ENCODE data around the gene CCDC187. TPM values are rescaled to one million over a fixed set of nuclear protein-coding genes. Genes with fewer than 3 reads are reported as not detected.
A peak's percentile ranks its signal among the peaks of the same experiment; 100 is the strongest.

CCDC187 gene
- total RNA-seq, 1 experiment from 2014 or later = 2.7 TPM

GRCh38 chr9:136228107-136228875, 75.6 kb downstream of the CCDC187 start:
- H3K27me3 ChIP-seq (ENCODE audit: insufficient read depth, low read depth) = no peaks in the 10 kb centered on the region
- H4K20me1 ChIP-seq (ENCODE audit: insufficient read depth) = peaks cover 41% of the 10 kb centered on the region
- DNase-seq = peak; percentile 82 to 93
- H3K4me1 ChIP-seq (replicated peaks; ENCODE audit: insufficient read depth) = peaks cover 29% of the 10 kb centered on the region
- no peak for TF ChIP-seq EZH2 (IDR thresholded peaks at IDR 0.05; ENCODE audit: low read depth)
- no peak for TF ChIP-seq CTCF (conservative IDR thresholded peaks at IDR 0.05)
- peak overlapping the region; percentile 43; the same call in 1 of the 2 replicates for H3K4me3 ChIP-seq
- H3K9me3 ChIP-seq (ENCODE audit: insufficient read depth, low read depth) = no peaks in the 10 kb centered on the region
- no peaks in the 10 kb centered on the region for H3K9me2 ChIP-seq (ENCODE audit: insufficient read depth)
- H3K36me3 ChIP-seq (ENCODE audit: low read depth) = peaks cover 8% of the 10 kb centered on the region; the same call in 1 of the 2 replicates
- peak overlapping the region; percentile 86 for H3K4me2 ChIP-seq
- peak overlapping the region; percentile 92 for H3K27ac ChIP-seq
- peaks cover 57% of the 10 kb centered on the region for H3K79me2 ChIP-seq (ENCODE audit: low read depth)
- peaks cover 30% of the 10 kb centered on the region for H3F3A ChIP-seq (ENCODE audit: insufficient read depth, low read depth)
- intact Hi-C loops (cut with micrococcal nuclease; ENCODE audit: unreplicated experiment) = loop anchor here (1.0 to 5.0 kb wide), 2 partner anchors 17 to 54 kb away; partner anchors contain the start of gene QSOX2
- TSS peak; percentile 100 for BruUV-seq (replicated peaks)
- ChIA-PET CTCF (interaction anchor here (0.7 to 1.1 kb wide), 4 partner anchors 17 to 1172 kb away, joined by 3 to 4 read pairs (median 4); partner anchors contain the start of gene QSOX2), POLR2A (ENCODE audit: unreplicated experiment) (interaction anchor here (0.6 kb wide), 2 partner anchors 176 to 338 kb away, joined by 4 to 7 read pairs; no protein-coding TSS in a partner anchor)
- H2AFZ ChIP-seq = no peak overlapping the region; the same call in 1 of the 2 replicates

GRCh38 chr9:136226680-136227407, 77.0 kb downstream of the CCDC187 start:
- CTCF ChIA-PET = interaction anchor here (0.5 to 0.7 kb wide), 2 partner anchors 193 to 1024 kb away, joined by 3 to 5 read pairs; no protein-coding TSS in a partner anchor
- POLR2A ChIA-PET (ENCODE audit: unreplicated experiment) = no interaction called here
- no peaks in the 10 kb centered on the region for H3K9me3 ChIP-seq (ENCODE audit: insufficient read depth, low read depth)
- DNase-seq = no peak
- peak overlapping the region; percentile 92; the same call in 1 of the 2 replicates for H3K27ac ChIP-seq
- H2AFZ ChIP-seq = no peak overlapping the region
- H3K9me2 ChIP-seq (ENCODE audit: insufficient read depth) = no peaks in the 10 kb centered on the region
- no peaks in the 10 kb centered on the region for H3K27me3 ChIP-seq (ENCODE audit: insufficient read depth, low read depth)
- BruUV-seq (replicated peaks) = no TSS peak
- peaks cover 30% of the 10 kb centered on the region for H3F3A ChIP-seq (ENCODE audit: insufficient read depth, low read depth)
- no peak overlapping the region for H3K4me3 ChIP-seq
- H3K4me1 ChIP-seq (replicated peaks; ENCODE audit: insufficient read depth) = peaks cover 29% of the 10 kb centered on the region
- peaks cover 47% of the 10 kb centered on the region for H3K79me2 ChIP-seq (ENCODE audit: low read depth)
- intact Hi-C loops (cut with micrococcal nuclease; ENCODE audit: unreplicated experiment) = loop anchor here (5.0 kb wide), 1 partner anchor 55 kb away; no protein-coding TSS in a partner anchor
- peaks cover 40% of the 10 kb centered on the region for H4K20me1 ChIP-seq (ENCODE audit: insufficient read depth)
- TF ChIP-seq EZH2 (IDR thresholded peaks at IDR 0.05; ENCODE audit: low read depth) = no peak
- TF ChIP-seq CTCF (conservative IDR thresholded peaks at IDR 0.05) = no peak
- 0 out of 2 replicates have a peak, but pooled peaks cover 4% of the 10 kb centered on the region for H3K36me3 ChIP-seq (ENCODE audit: low read depth)
- no peak overlapping the region for H3K4me2 ChIP-seq
